SJCRH30 (cell line): ENCODE data around the gene SETD4. TPM values are rescaled to one million over a fixed set of nuclear protein-coding genes. Genes with fewer than 3 reads are reported as not detected.

Experiments
- DNase-seq, 2 experiments: peaks; one replicate each; pipeline ENCODE4 v3.0.0-alpha.2; 2015 to 2020
- H3K27ac ChIP-seq: fragments of 250-450 bp; sonication (Bioruptor Pico); 2 replicates; pipeline ENCODE4 v1.5.1; 2020; ENCODE audit warnings: mild to moderate bottlenecking, moderate library complexity
- H3K27me3 ChIP-seq: fragments of 250-450 bp; sonication (Bioruptor Pico); 2 replicates; pipeline ENCODE4 v1.5.1; 2020; ENCODE audit warnings: mild to moderate bottlenecking, moderate library complexity
- H3K36me3 ChIP-seq: fragments of 250-450 bp; sonication (Bioruptor Pico); 2 replicates; pipeline ENCODE4 v1.5.1; 2020; ENCODE audit warnings: mild to moderate bottlenecking, moderate library complexity
- H3K4me1 ChIP-seq: fragments of 250-450 bp; sonication (Bioruptor Pico); 2 replicates; pipeline ENCODE4 v1.5.1; 2020; ENCODE audit warnings: mild to moderate bottlenecking, moderate library complexity
- H3K4me3 ChIP-seq: fragments of 250-450 bp; sonication (Bioruptor Pico); 2 replicates; pipeline ENCODE4 v1.5.1; 2020; ENCODE audit warnings: mild to moderate bottlenecking, moderate library complexity
- H3K9me3 ChIP-seq: fragments of 250-450 bp; sonication (Bioruptor Pico); replicated peaks from 2 replicates; pipeline ENCODE4 v1.5.1; 2020; ENCODE audit warnings: mild to moderate bottlenecking, moderate library complexity
- total RNA-seq: library from RNA; depleted of rRNA; stranded (reverse); fragments of >200 nt; shearing (Covaris generic); gene quantifications from 2 replicates; pipeline ENCODE4 v1.2.3, GENCODE V29; 2014

Gene SETD4
- total RNA-seq, 1 experiment from 2014 or later: 15.9 TPM

GRCh38 chr21:36070999-36071398, 10.7 kb upstream of the SETD4 start:
- Histone ChIP-seq H3K9me3 (peaks cover 4% of the 10 kb centered on the region), H3K4me3 (no peak overlapping the region)
- DNase-seq: no peak

GRCh38 chr21:36069713-36070583, 9.6 kb upstream of the SETD4 start, which contains the start of gene CBR1:
Gene CBR1 (plus strand): TSS chr21:36070024. CDS start chr21:36070116, 92 bp downstream.
- Histone ChIP-seq H3K27ac (no peak within 1 kb of the TSS), H3K27me3 (0 out of 2 replicates have a peak, but pooled peaks cover 3% of the 10 kb centered on the region), H3K9me3 (peaks cover 4% of the 10 kb centered on the region), H3K4me3 (no peak within 1 kb of the TSS), H3K36me3 (no peaks in the 10 kb centered on the region), H3K4me1 (no peaks in the 10 kb centered on the region)
- DNase-seq: no peak

More at GRCh38 chr21:36070999-36071398, 10.7 kb upstream of the SETD4 start:
- no peaks in the 10 kb centered on the region for H3K4me1 ChIP-seq
- no peaks in the 10 kb centered on the region; the same call in 1 of the 2 replicates for H3K27me3 ChIP-seq
- H3K27ac ChIP-seq: no peak overlapping the region
- no peaks in the 10 kb centered on the region for H3K36me3 ChIP-seq

- Histone ChIP-seq H3K27ac (no peak overlapping the region), H3K4me1 (no peaks in the 10 kb centered on the region), H3K9me3 (peaks cover 4% of the 10 kb centered on the region), H3K27me3 (0 out of 2 replicates have a peak, but pooled peaks cover 3% of the 10 kb centered on the region), H3K36me3 (no peaks in the 10 kb centered on the region), H3K4me3 (no peak overlapping the region)
- DNase-seq: no peak
Measured at GRCh38 chr21:36068748-36069398, 8.5 kb upstream of the SETD4 start.

GRCh38 chr21:36065497-36066036, 5.2 kb upstream of the SETD4 start:
- DNase-seq: peak in 1 of 2 experiments; percentile 29
- Histone ChIP-seq H3K27ac (no peak overlapping the region), H3K27me3 (0 out of 2 replicates have a peak, but pooled peaks cover 3% of the 10 kb centered on the region), H3K36me3 (no peaks in the 10 kb centered on the region), H3K4me3 (no peak overlapping the region), H3K9me3 (peaks cover 4% of the 10 kb centered on the region), H3K4me1 (peaks cover 4% of the 10 kb centered on the region; the same call in 1 of the 2 replicates)

GRCh38 chr21:36064085-36064460, 3.7 kb upstream of the SETD4 start:
- DNase-seq: no peak
- 0 out of 2 replicates have a peak, but pooled peaks cover 3% of the 10 kb centered on the region for H3K27me3 ChIP-seq
- H3K4me3 ChIP-seq: no peak overlapping the region
- no peak overlapping the region for H3K27ac ChIP-seq
- H3K4me1 ChIP-seq: peaks cover 4% of the 10 kb centered on the region; the same call in 1 of the 2 replicates
- peaks cover 2% of the 10 kb centered on the region for H3K9me3 ChIP-seq
- no peaks in the 10 kb centered on the region for H3K36me3 ChIP-seq

GRCh38 chr21:36063375-36064084, 3.2 kb upstream of the SETD4 start:
- no peak for DNase-seq
- H3K27me3 ChIP-seq: 0 out of 2 replicates have a peak, but pooled peaks cover 3% of the 10 kb centered on the region
- no peak overlapping the region for H3K4me3 ChIP-seq
- no peaks in the 10 kb centered on the region for H3K9me3 ChIP-seq
- H3K4me1 ChIP-seq: peaks cover 4% of the 10 kb centered on the region; the same call in 1 of the 2 replicates
- no peak overlapping the region for H3K27ac ChIP-seq
- H3K36me3 ChIP-seq: 0 out of 2 replicates have a peak, but pooled peaks cover 4% of the 10 kb centered on the region

GRCh38 chr21:36061445-36061844, 1.1 kb upstream of the SETD4 start:
- Histone ChIP-seq H3K27ac (no peak overlapping the region), H3K27me3 (0 out of 2 replicates have a peak, but pooled peaks cover 3% of the 10 kb centered on the region), H3K36me3 (peaks cover 18% of the 10 kb centered on the region), H3K4me1 (peaks cover 4% of the 10 kb centered on the region; the same call in 1 of the 2 replicates), H3K9me3 (no peaks in the 10 kb centered on the region), H3K4me3 (no peak overlapping the region)
- DNase-seq: no peak

GRCh38 chr21:36059823-36060158, 535 bp downstream of the SETD4 start:
- DNase-seq: peak; percentile 70 to 75
- peaks cover 4% of the 10 kb centered on the region; the same call in 1 of the 2 replicates for H3K4me1 ChIP-seq
- peaks cover 33% of the 10 kb centered on the region for H3K36me3 ChIP-seq
- no peaks in the 10 kb centered on the region for H3K27me3 ChIP-seq
- peak overlapping the region; percentile 64 for H3K27ac ChIP-seq
- no peaks in the 10 kb centered on the region for H3K9me3 ChIP-seq
- H3K4me3 ChIP-seq: peak overlapping the region; percentile 70

GRCh38 chr21:36055551-36055950, 4.8 kb downstream of the SETD4 start:
- no peak overlapping the region for H3K27ac ChIP-seq
- H3K4me1 ChIP-seq: no peaks in the 10 kb centered on the region
- H3K27me3 ChIP-seq: no peaks in the 10 kb centered on the region
- H3K9me3 ChIP-seq: no peaks in the 10 kb centered on the region
- peaks cover 54% of the 10 kb centered on the region for H3K36me3 ChIP-seq
- DNase-seq: no peak
- no peak overlapping the region for H3K4me3 ChIP-seq

- H3K36me3 ChIP-seq: peaks cover 60% of the 10 kb centered on the region
- no peak for DNase-seq
Measured at GRCh38 chr21:36053715-36054062, 6.6 kb downstream of the SETD4 start.

GRCh38 chr21:36052860-36053714, 7.2 kb downstream of the SETD4 start:
- peaks cover 56% of the 10 kb centered on the region for H3K36me3 ChIP-seq
- no peaks in the 10 kb centered on the region for H3K9me3 ChIP-seq
- H3K27me3 ChIP-seq: no peaks in the 10 kb centered on the region
- no peak overlapping the region for H3K27ac ChIP-seq
- no peak for DNase-seq
- no peak overlapping the region for H3K4me3 ChIP-seq
- no peaks in the 10 kb centered on the region for H3K4me1 ChIP-seq

More at GRCh38 chr21:36053715-36054062, 6.6 kb downstream of the SETD4 start:
- Histone ChIP-seq H3K27ac (no peak overlapping the region), H3K9me3 (no peaks in the 10 kb centered on the region), H3K27me3 (no peaks in the 10 kb centered on the region), H3K4me1 (no peaks in the 10 kb centered on the region), H3K4me3 (no peak overlapping the region)

GRCh38 chr21:36048357-36048756, 12.0 kb downstream of the SETD4 start:
- Histone ChIP-seq H3K27ac (no peak overlapping the region), H3K4me1 (no peaks in the 10 kb centered on the region), H3K27me3 (no peaks in the 10 kb centered on the region), H3K36me3 (peaks cover 66% of the 10 kb centered on the region), H3K9me3 (no peaks in the 10 kb centered on the region), H3K4me3 (no peak overlapping the region)
- DNase-seq: no peak

GRCh38 chr21:36047139-36047538, 13.2 kb downstream of the SETD4 start:
- Histone ChIP-seq H3K27ac (no peak overlapping the region), H3K36me3 (peaks cover 70% of the 10 kb centered on the region)

GRCh38 chr21:36045993-36046392, 14.3 kb downstream of the SETD4 start:
- Histone ChIP-seq H3K9me3 (no peaks in the 10 kb centered on the region), H3K27ac (no peak overlapping the region), H3K27me3 (no peaks in the 10 kb centered on the region), H3K4me3 (no peak overlapping the region), H3K36me3 (peaks cover 68% of the 10 kb centered on the region), H3K4me1 (no peaks in the 10 kb centered on the region)
- no peak for DNase-seq

More at GRCh38 chr21:36047139-36047538, 13.2 kb downstream of the SETD4 start:
- Histone ChIP-seq H3K9me3 (no peaks in the 10 kb centered on the region), H3K27me3 (no peaks in the 10 kb centered on the region), H3K4me3 (no peak overlapping the region), H3K4me1 (no peaks in the 10 kb centered on the region)
- DNase-seq: no peak
